Measurements from ENCODE around the gene RARS2.

- TF ChIP-seq CTCF (IDR thresholded peaks at IDR 0.05; ENCODE audit: control extremely low read depth in 1 of 3, insufficient read depth in 1 of 3, low read depth in 1 of 3, low read length in 3 of 3) (no peak), GTF2F1 (IDR thresholded peaks at IDR 0.05; ENCODE audit: borderline replicate concordance, low read depth, low read length) (no peak), MAX (IDR thresholded peaks at IDR 0.05) (no peak), SP1 (IDR thresholded peaks at IDR 0.05; ENCODE audit: low read depth, low read length) (no peak), SIN3A (conservative IDR thresholded peaks at IDR 0.05 in 1 of 2, IDR thresholded peaks at IDR 0.05 in 1 of 2; ENCODE audit: low read depth in 1 of 2, low read length in 2 of 2) (no peak), RXRA (IDR thresholded peaks at IDR 0.05; ENCODE audit: insufficient read depth, low read depth, low read length) (no peak)
Observed at GRCh38 chr6:87553159-87553765, 36.5 kb downstream of the RARS2 start.

All from H1 (cell line).